K562 (cell line): ENCODE results near the gene KIF1A. TPM values are rescaled to one million over a fixed set of nuclear protein-coding genes. Genes with fewer than 3 reads are reported as not detected.

Experiments
- ATAC-seq: fragments of 200-7000 bp; cut with Tn5 transposase; 3 replicates; pipeline ENCODE4 v1.9.1; 2020; ENCODE audit warnings: moderate library complexity
- BruUV-seq: library from RNA; stranded (reverse); fragments of 400-500 nt; replicated peaks from 2 replicates; lab custom pipeline; 2021; lab: Mats Ljungman, UMichigan
- CTCF ChIA-PET: fragments of 300-600 bp; formaldehyde crosslinking; extraction: SDS; loops from one replicate; lab custom pipeline; 2021; ENCODE audit warnings: low intra/inter-chr PET ratio; lab: Yijun Ruan, JAX
- POLR2A ChIA-PET: fragments of 300-600, 350-650 bp; sonication (Branson Sonifier 250); formaldehyde crosslinking; extraction: SDS; loops from one replicate; lab custom pipeline; 2021; ENCODE audit warnings: antibody characterized with exemption, inconsistent platforms; lab: Yijun Ruan, JAX
- DNase-seq, 4 experiments: peaks; one replicate each; pipeline versions ENCODE4 v3.0.0 to v3.0.0-alpha.2; 2011 to 2018; ENCODE audit warnings: low spot score in 3 of 4, mixed read lengths in 3 of 4; ENCODE audit errors: extremely low read depth in 1 of 4
- FAIRE-seq: peaks from 2 replicates; lab custom pipeline; 2011; peaks lifted over from hg19 to GRCh38; lab: Jason Lieb, UNC
- H2AFZ ChIP-seq: 2 replicates; pipeline ENCODE4 v1.6.0; 2011; ENCODE audit warnings: low read depth, low read length, control low read depth, inconsistent platforms
- H3K27ac ChIP-seq: fragments of 200-600 bp; 3 replicates; pipeline ENCODE4 v1.8.0; 2011; ENCODE audit warnings: low read depth, mild to moderate bottlenecking, control low read depth, inconsistent platforms, low read length, moderate library complexity, mixed read lengths; ENCODE audit errors: extremely low read depth
- H3K27me3 ChIP-seq, 2 experiments: fragments of 300-600 bp in 1 of 2; 2 replicates in 1 of 2; 3 replicates in 1 of 2; pipeline versions ENCODE4 v1.6.0 to v1.8.0; 2011; ENCODE audit warnings: inconsistent platforms in 2 of 2, low read length in 2 of 2, mild to moderate bottlenecking in 1 of 2, mixed read lengths in 1 of 2, moderate library complexity in 1 of 2; ENCODE audit not compliant: control insufficient read depth in 2 of 2, insufficient read depth in 2 of 2
- H3K36me3 ChIP-seq: fragments of 300-600 bp; 3 replicates; pipeline ENCODE4 v1.8.0; 2011; ENCODE audit warnings: mild to moderate bottlenecking, low read length, inconsistent platforms; ENCODE audit not compliant: control insufficient read depth, insufficient read depth
- H3K4me1 ChIP-seq, 2 experiments: fragments of 200-600 bp in 1 of 2; replicated peaks in 1 of 2; 2 replicates in 1 of 2; 3 replicates in 1 of 2; pipeline versions ENCODE4 v1.5.1 to v1.8.0; 2011; ENCODE audit warnings: inconsistent platforms in 2 of 2, low read length in 2 of 2, mild to moderate bottlenecking in 1 of 2, mixed read lengths in 1 of 2, moderate library complexity in 1 of 2; ENCODE audit not compliant: control insufficient read depth in 2 of 2, insufficient read depth in 2 of 2
- H3K4me2 ChIP-seq: 2 replicates; pipeline ENCODE4 v1.6.1; 2011; ENCODE audit warnings: low read length, control low read depth, inconsistent platforms, mixed read lengths; ENCODE audit not compliant: insufficient read depth
- H3K4me3 ChIP-seq: fragments of 200-600 bp; sonication (generic), shearing (Covaris generic); 2 replicates; pipeline ENCODE4 v1.5.1; 2016; ENCODE audit warnings: control low read depth, inconsistent platforms
- H3K79me2 ChIP-seq: fragments of 200-600 bp; 3 replicates; pipeline ENCODE4 v1.8.0; 2011; ENCODE audit warnings: low read length, inconsistent platforms; ENCODE audit not compliant: control insufficient read depth, insufficient read depth
- H3K9ac ChIP-seq, 2 experiments: 2 replicates each; pipeline versions ENCODE4 v1.6.0 to v1.6.1; 2011; ENCODE audit warnings: low read depth in 2 of 2, low read length in 2 of 2, control low read depth in 1 of 2, inconsistent platforms in 1 of 2, mild to moderate bottlenecking in 1 of 2, mixed read lengths in 1 of 2; ENCODE audit not compliant: insufficient read depth in 1 of 2
- H3K9me1 ChIP-seq: one replicate; pipeline ENCODE4 v1.6.0; 2011; ENCODE audit warnings: inconsistent platforms, mild to moderate bottlenecking, low read length, moderate library complexity; ENCODE audit not compliant: control insufficient read depth, insufficient read depth
- H3K9me3 ChIP-seq: replicated peaks from 2 replicates; pipeline ENCODE4 v1.5.1; 2011; ENCODE audit warnings: low read depth, low read length, inconsistent platforms; ENCODE audit not compliant: control insufficient read depth, insufficient read depth
- H4K20me1 ChIP-seq: replicated peaks from 2 replicates; pipeline ENCODE4 v1.6.1; 2011; ENCODE audit warnings: low read length, inconsistent platforms, mixed read lengths; ENCODE audit not compliant: control insufficient read depth, insufficient read depth
- CHD1 ChIP-seq: fragments of 200-600 bp; sonication (generic); IDR thresholded peaks from one replicate; pipeline ENCODE4 v1.6.1; 2012; ENCODE audit warnings: mild to moderate bottlenecking, moderate library complexity, low read length, inconsistent platforms
- HCFC1 ChIP-seq: IDR thresholded peaks from 2 replicates; pipeline ENCODE4 v1.6.1; 2012; ENCODE audit warnings: low read depth, low read length, improper control_type of control experiment
- SREBF2 ChIP-seq: sonication (generic); formaldehyde crosslinking; IDR thresholded peaks from 2 replicates; pipeline ENCODE4 v1.4.0; 2020; ENCODE audit warnings: mild to moderate bottlenecking, missing genetic modification reagents
- SRSF3 ChIP-seq: fragments of 200-400 bp; formaldehyde crosslinking; IDR thresholded peaks from 2 replicates; pipeline ENCODE4 v1.6.1; 2016; ENCODE audit warnings: mild to moderate bottlenecking, low read length, moderate library complexity; ENCODE audit not compliant: insufficient read depth
- WGBS: fragments of 100-300 bp; shearing (Covaris generic); methylation state at CpG from one replicate; pipeline ENCODE4 v1.1.6; 2016; ENCODE audit warnings: low coverage, mixed read lengths; ENCODE audit not compliant: insufficient coverage; ENCODE audit errors: missing lambda C conversion rate; 5-methylcytosine and 5-hydroxymethylcytosine counted together
- in situ Hi-C: fragments of 300-500 bp; cut with MboI; formaldehyde crosslinking; loops from 4 replicates; pipeline ENCODE4 v1.15.0; 2018; ENCODE audit warnings: inconsistent platforms, mixed read lengths
- intact Hi-C: fragments of 100-400 bp; cut with micrococcal nuclease; formaldehyde crosslinking; loops from 2 replicates; pipeline ENCODE4 v1.14.2; 2022
- polyA plus RNA-seq, 8 experiments: library from polyadenylated mRNA; depleted of rRNA in 4 of 8; stranded (reverse) in 5 of 8; unstranded in 3 of 8; fragments of >200 nt; fragmentation: Nextera tagmentation in 2 of 8; fragmentation: Illumina TruSeq in 1 of 8; extraction: Ambion mirVana in 2 of 8; extraction: Trizol in 1 of 8; gene quantifications; 2 replicates each; pipeline versions ENCODE4 v1.2.1 to v1.2.3, GENCODE V29; 2011 to 2014; ENCODE audit warnings: inconsistent platforms in 1 of 8, missing spikeins in 1 of 8
- total RNA-seq, 7 experiments: library from RNA; depleted of rRNA in 6 of 7; stranded (reverse); fragments of >200 nt in 6 of 7; fragmentation: Illumina TruSeq in 2 of 7; extraction: Trizol in 2 of 7; gene quantifications; 2 replicates each; pipeline versions ENCODE4 v1.2.1 to v1.2.3, GENCODE V29; 2011 to 2021; ENCODE audit warnings: low replicate concordance in 1 of 7
- TF ChIP-seq, protein P1 (sequence below): sonication (generic); formaldehyde crosslinking; IDR thresholded peaks from 2 replicates; pipeline ENCODE4 v1.8.0; 2022; ENCODE audit warnings: missing genetic modification reagents, mild to moderate bottlenecking, borderline replicate concordance
- TF ChIP-seq, protein P2 (sequence below): fragments of 450-650 bp; IDR thresholded peaks from 2 replicates; pipeline ENCODE4 v1.7.1; 2018; ENCODE audit warnings: mild to moderate bottlenecking, low read depth; ENCODE audit not compliant: partially characterized antibody
- TF ChIP-seq, protein P3 (sequence below): fragments of 250-450 bp; sonication (Bioruptor Pico); IDR thresholded peaks from 2 replicates; pipeline ENCODE4 v1.8.0; 2021; ENCODE audit warnings: moderate library complexity, mild to moderate bottlenecking, inconsistent platforms

KIF1A gene
- total and polyA plus RNA-seq, 9 of the 15 experiments (the other 6 are each of a cell fraction or from before 2014, with no cell fraction given): 0.07 to 1.4 (median 0.45) TPM; not detected in 2

DNA sequence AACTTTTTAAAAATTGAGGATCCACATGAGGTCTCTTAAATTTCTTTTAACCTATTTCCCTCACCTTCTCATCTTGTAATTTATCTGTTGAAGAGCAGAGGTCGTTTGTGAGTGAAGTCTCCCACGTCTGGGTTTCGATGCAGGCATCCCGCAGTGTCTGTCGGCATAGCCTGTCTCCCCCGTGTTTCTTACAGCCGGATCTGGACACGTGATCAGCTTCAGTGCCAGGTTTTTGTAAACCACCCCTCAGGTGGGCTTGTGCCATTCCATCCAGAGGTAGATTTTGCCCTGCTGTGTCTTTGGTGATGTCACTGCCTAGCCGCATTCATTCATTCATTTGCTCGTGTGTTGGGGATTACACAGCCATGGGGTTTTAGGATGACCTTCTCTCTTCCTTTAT lies 112.2 kb downstream of the KIF1A start:
- CTCF ChIA-PET: no interaction called here
- H3K36me3 ChIP-seq: no peaks in the 10 kb centered on the region
- ATAC-seq: no peak
- H3K4me2 ChIP-seq: no peak overlapping the region
- WGBS: 0% methylated on average over 9 of the region's 10 CpGs
- H3K9me1 ChIP-seq: no peaks in the 10 kb centered on the region
- intact Hi-C loops: loop anchor here (10.0 kb wide), 1 partner anchor 193 kb away; no protein-coding TSS in a partner anchor
- no peaks in the 10 kb centered on the region for H3K79me2 ChIP-seq
- no peak overlapping the region for H2AFZ ChIP-seq
- H3K9me3 ChIP-seq: no peaks in the 10 kb centered on the region
- no TSS peak for BruUV-seq
- H3K4me1 ChIP-seq: no peaks in the 10 kb centered on the region
- POLR2A ChIA-PET: interaction anchor here (0.7 kb wide), 1 partner anchor 364 kb away, joined by 3 read pairs; no protein-coding TSS in a partner anchor
- no peaks in the 10 kb centered on the region for H4K20me1 ChIP-seq
- H3K4me3 ChIP-seq: no peak overlapping the region
- H3K9ac ChIP-seq: no peak overlapping the region
- DNase-seq: no peak
- H3K27me3 ChIP-seq: peaks cover 5 to 56% of the 10 kb centered on the region in 2 experiments; a peak in 4 of 5 replicates
- in situ Hi-C loops: no loop called here
- FAIRE-seq: no peak
- H3K27ac ChIP-seq: no peak overlapping the region
- TF ChIP-seq, protein P1, sequence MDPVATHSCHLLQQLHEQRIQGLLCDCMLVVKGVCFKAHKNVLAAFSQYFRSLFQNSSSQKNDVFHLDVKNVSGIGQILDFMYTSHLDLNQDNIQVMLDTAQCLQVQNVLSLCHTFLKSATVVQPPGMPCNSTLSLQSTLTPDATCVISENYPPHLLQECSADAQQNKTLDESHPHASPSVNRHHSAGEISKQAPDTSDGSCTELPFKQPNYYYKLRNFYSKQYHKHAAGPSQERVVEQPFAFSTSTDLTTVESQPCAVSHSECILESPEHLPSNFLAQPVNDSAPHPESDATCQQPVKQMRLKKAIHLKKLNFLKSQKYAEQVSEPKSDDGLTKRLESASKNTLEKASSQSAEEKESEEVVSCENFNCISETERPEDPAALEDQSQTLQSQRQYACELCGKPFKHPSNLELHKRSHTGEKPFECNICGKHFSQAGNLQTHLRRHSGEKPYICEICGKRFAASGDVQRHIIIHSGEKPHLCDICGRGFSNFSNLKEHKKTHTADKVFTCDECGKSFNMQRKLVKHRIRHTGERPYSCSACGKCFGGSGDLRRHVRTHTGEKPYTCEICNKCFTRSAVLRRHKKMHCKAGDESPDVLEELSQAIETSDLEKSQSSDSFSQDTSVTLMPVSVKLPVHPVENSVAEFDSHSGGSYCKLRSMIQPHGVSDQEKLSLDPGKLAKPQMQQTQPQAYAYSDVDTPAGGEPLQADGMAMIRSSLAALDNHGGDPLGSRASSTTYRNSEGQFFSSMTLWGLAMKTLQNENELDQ (CRISPR knock-in tag): no peak
- TF ChIP-seq SREBF2 (CRISPR knock-in tag) (no peak), CHD1 (no peak), SRSF3 (no peak), HCFC1 (no peak)
- TF ChIP-seq, protein P2, sequence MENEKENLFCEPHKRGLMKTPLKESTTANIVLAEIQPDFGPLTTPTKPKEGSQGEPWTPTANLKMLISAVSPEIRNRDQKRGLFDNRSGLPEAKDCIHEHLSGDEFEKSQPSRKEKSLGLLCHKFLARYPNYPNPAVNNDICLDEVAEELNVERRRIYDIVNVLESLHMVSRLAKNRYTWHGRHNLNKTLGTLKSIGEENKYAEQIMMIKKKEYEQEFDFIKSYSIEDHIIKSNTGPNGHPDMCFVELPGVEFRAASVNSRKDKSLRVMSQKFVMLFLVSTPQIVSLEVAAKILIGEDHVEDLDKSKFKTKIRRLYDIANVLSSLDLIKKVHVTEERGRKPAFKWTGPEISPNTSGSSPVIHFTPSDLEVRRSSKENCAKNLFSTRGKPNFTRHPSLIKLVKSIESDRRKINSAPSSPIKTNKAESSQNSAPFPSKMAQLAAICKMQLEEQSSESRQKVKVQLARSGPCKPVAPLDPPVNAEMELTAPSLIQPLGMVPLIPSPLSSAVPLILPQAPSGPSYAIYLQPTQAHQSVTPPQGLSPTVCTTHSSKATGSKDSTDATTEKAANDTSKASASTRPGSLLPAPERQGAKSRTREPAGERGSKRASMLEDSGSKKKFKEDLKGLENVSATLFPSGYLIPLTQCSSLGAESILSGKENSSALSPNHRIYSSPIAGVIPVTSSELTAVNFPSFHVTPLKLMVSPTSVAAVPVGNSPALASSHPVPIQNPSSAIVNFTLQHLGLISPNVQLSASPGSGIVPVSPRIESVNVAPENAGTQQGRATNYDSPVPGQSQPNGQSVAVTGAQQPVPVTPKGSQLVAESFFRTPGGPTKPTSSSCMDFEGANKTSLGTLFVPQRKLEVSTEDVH: no peak
- TF ChIP-seq, protein P3, sequence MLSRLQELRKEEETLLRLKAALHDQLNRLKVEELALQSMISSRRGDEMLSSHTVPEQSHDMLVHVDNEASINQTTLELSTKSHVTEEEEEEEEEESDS: no peak
